NK-92 (cell line): ENCODE data around the gene RGS5.

Source experiments
- DNase-seq: peaks from one replicate; lab custom pipeline; 2025; ENCODE audit not compliant: unreplicated experiment; lab: John Stamatoyannopoulos, UW

The RGS5 gene

DNA sequence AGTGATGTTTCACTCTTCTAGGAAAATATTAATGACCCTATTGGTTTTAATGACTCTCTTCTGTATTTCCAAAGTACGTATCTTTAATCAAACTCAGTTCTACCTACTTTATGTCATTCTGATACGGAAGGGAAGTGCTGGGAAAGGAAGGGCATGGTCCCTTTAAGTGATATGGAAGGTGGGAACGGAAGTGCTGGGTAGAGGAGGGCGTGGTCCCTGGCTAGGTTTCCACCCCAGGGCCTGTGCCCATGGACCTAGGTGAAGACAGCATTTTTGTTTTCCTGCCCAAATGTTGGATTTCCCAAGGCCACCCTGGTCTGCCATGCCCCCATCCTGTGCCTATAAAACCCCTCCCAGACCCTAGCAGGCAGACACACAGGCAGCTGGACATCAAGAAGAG lies 109.5 kb downstream of the RGS5 start:
- DNase-seq = no peak
